Caki2 (cell line): ENCODE results near the gene UBR3. TPM values are rescaled to one million over a fixed set of nuclear protein-coding genes. Genes with fewer than 3 reads are reported as not detected.
"Not testable (repeated sequence)": the region's sequence is repeated elsewhere in the genome, so short reads cannot be mapped to it uniquely, and the experiment has no call there.

Experiments
- DNase-seq: peaks from one replicate; pipeline ENCODE4 v3.0.0-alpha.2; 2015; ENCODE audit warnings: low read depth
- in situ Hi-C: cut with HindIII; loops from 2 replicates; pipeline ENCODE4 v1.10.0; 2016; ENCODE audit warnings: low sequenced_read_pairs, low pct_unique_long_range_greater_than_20kb, mixed read lengths
- total RNA-seq: library from RNA; depleted of rRNA; stranded (reverse); fragments of >200 nt; shearing (Covaris generic); gene quantifications from 2 replicates; pipeline ENCODE4 v1.2.3, GENCODE V29; 2014; ENCODE audit warnings: low replicate concordance

UBR3 gene
- total RNA-seq, 1 experiment from 2014 or later = 22.9 TPM

DNA sequence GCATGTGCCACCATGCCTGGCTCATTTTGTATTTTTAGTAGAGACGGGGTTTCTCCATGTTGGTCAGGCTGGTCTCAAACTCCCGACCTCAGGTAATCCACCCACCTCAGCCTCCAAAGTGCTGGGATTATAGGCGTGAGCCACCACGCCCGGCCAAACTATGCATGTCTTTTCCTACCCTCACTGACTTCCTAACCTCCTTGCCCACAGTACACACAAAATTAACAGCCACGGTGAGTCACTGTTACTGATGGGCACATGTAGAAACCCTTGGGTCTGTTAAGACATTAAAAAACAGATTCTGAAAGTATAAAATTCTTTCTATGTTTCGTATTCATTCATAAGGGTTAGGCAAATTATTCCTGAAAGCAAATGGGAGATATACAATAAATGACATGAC lies 7.2 kb upstream of the UBR3 start:
- in situ Hi-C loops = not testable (repeated sequence)
- peak; percentile 37 for DNase-seq

DNA sequence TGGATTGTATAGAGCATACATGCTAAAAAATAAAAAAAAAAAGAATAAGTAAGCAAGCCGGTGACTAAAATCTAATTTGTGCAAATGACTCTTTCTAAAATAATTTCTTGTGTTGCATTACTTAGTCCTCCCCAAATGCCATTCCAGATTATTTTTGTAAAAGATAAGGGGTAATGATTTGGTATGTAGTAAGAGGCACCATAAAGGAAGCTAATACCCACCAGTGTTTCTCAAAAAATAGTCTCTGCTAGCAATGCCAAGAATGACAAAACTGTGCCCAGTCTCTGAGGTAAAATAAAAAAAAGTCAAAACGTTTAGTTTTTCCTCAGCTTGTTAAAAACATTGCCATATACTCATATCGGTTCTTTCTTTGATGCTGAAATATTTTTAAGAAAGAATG lies 5.2 kb upstream of the UBR3 start:
- in situ Hi-C loops = no loop called here
- no peak for DNase-seq

DNA sequence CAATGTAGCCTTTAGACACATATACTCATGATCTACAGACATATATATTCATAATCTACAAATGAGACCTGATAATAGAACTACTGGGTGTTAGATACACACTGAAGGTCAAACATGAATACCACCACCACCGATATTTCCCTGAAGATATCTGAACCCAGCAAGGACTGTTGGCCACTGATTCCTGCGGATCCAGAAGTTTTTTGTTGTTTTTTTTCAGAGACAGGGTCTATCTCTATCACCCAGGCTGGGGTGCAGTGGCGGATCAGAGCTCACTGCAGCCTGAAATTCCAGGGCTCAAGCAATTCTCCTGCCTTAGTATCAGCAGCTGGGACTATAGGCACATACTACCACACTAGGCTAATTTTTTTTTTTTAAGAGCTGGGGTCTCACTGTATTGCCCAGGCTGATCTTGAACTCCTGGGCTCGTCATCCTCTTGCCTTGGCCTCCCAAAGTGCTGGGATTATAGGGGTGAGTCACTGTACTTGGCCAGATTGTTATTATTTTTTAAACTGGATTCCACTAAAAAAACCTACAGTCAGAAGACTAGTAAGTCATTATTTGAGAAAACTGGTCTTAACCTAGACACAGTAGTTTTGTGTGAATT lies 4.4 kb upstream of the UBR3 start:
- no peak for DNase-seq
- in situ Hi-C loops = no loop called here

DNA sequence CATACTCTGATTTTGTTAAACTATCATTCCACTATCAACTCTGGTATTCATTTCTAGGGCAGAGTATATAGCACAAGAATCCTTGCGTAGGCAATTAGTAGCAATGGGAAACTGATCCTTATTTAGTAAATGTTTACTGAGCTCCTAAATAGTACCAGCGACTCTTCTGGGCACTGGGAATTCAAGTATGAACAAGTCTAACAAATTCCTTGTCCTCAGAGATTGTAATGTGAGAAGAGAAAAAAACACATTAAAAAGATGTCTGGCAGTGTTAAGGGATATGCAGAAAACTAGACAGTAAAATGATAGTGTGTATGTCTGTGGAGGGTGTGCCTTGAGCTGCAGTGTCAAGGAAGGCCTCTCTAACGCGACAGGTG lies 3.3 kb upstream of the UBR3 start:
- no peak for DNase-seq
- in situ Hi-C loops = no loop called here

DNA sequence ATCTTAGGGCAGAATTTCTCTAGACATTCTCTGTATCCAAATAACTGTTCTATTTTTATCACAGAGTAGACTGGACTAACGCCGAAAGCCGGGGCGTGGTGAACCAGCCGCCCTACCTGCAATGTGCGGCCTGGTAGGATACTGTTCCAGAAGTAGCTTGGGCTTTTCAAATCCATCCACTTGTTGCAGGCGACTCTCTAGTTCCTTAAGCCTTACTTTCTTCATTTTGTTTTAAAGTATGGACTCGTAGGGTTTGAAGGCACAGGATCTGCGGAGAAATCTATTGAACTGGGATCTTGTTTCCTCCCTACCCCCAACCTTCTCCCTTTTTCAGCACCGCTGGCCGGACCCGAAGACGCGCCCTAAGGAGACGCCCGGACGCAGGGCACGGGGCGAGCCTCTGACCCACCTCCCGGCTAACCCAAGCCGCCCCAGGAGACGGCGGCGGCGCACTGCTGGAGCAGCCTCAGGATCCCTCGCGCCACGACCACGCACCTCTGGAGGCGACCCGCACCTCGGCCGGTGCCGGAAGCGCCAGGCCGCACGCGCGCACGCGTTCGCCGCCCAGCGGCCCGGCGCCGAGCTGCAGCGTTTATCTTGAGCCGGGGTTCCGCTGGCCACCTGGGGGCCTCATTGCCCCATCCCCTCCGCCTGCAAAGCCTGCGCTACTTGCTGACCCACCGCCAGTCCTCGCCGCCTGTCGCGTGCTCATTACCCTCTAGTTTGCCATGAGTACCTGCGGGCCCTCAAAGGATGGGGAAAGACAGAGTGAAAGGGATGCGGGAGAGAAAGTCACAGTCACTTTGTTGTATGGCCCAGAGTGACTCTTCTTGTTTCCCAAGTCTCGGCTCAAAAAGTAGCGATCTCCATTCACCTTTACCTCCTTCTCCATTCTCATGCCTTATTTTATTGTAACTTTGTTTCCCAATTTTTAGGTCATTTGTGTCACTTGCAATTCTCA lies 2.6 kb upstream of the UBR3 start, which contains the start of gene METTL5:
TSS of gene METTL5 (minus strand) at position 533 of the 961 bp plus-strand sequence. CDS start at position 225, 308 bp downstream.
- peak; percentile 83 for DNase-seq
- in situ Hi-C loops = no loop called here

DNA sequence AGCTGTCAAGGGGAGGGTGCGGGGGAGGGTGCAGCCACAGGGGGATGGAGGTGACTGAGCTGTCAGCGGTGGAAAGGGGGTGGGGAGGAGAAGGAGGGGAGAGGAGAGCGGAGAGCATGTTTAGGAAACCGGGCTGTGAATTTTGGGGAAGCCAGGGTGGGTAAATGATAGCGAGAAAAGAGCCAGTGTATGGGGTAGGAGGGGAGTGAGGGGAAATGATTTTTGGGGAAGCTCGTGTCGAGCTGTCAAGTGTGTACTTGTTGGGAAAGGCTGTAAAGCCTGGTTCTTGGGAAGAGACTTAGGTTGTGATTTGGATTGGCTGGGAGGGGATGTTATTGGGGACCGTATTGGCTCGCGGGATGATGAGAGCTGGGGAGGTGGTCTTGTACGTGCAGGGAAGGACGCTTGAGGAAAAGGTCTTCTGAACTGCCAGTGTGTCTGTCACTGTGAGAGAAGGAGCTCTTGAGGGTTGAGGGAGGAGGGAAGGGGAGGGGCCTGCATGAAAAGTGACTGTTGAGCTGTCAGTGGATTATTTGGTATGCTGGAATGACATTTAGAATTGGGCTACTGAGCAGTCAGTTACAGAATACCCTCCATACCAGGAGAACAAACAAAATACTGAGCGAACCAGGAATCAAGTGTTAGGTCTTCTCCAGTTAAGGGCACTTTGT lies 1.0 kb downstream of the UBR3 start:
- in situ Hi-C loops = no loop called here
- DNase-seq = peak; percentile 46

DNA sequence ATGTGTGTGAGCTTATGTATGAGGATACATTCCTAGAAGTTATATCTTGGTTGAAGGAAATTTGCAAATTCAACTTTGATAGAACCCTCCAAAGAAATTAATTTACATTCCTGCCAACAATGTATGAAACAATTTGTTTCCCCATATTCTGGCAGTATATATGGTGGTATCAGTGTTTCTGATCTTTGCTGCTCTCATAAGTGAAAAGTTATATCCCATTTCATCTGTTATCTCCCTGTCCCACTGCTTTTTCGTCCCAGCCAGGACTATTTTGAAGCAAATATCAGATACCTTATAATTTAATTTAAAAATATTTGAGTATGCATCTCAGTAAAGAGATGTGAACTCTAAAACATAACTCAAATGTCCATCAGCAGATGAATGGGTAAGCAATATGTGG lies 7.1 kb downstream of the UBR3 start:
- DNase-seq = no peak
- in situ Hi-C loops = no loop called here

DNA sequence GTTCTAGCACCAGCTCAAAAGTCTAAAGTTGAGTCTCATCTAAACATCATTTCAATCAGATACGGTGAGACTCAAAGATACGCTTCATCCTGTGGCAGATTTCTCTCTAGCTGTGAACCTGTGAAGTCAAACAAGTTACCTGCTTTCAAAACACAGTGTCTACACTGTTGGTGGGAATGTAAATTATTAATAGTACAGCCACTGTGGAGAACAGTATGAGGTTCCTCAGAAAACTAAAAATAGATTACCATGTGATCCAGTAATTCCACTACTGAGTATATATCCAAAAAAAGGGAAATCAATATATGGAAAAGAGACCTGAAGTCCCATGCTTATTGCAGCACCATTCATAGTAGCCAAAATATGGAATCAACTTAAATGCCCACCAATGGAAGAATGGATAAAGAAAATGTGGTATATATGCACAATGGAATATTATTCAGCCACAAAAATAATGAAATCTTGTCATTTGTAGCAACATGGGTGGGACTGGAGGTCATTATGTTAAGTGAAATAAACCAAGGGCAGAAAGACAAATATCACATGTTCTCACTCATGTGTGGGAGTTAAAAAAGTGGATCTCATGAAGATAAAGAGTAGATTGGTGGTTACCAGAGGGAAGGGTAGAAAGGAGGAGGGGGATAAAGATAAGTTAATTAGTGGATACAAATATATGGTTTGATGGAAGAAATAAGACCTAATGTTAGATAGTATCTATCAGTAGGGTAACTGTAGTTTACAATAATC lies 11.7 kb downstream of the UBR3 start:
- no peak for DNase-seq
- in situ Hi-C loops = no loop called here

DNA sequence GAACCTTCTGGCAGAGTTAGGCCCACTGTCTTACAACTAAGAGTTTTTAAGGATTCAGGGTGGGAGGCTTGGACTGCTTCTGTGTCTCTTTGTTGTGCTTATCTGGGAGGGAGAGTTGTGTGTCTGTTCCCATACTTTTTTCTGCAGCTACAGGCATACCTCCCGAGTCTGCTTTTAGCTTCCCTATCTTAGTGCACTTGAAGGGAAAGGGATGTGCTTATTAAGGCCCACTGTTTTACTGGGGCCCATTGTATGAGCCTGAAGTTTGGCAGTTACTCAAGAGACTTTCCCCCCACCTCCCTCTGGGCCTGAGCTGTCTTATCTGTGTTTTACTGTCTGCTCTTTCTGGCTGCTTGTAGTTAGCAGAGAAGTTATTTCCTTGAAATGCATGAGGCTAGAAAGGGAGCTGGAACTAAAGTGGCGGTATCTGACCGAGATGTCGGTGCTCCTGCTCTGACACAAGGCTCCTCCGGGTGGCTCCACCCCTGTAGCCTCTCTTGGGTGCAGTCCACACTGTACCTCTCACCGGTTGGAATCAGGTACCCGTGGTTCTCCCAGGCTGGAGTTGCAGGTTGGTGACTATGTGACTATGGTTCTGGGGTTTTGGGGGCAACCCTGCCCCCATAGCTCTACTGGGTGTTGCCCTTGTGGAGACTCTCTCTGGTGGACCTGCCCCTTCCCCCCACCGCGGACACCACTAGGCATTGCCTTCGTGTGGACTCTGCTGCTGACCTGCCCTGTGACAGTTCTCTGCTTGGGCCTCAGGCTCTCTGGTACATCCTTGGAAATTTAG lies 12.9 kb downstream of the UBR3 start:
- in situ Hi-C loops = no loop called here
- no peak for DNase-seq

DNA sequence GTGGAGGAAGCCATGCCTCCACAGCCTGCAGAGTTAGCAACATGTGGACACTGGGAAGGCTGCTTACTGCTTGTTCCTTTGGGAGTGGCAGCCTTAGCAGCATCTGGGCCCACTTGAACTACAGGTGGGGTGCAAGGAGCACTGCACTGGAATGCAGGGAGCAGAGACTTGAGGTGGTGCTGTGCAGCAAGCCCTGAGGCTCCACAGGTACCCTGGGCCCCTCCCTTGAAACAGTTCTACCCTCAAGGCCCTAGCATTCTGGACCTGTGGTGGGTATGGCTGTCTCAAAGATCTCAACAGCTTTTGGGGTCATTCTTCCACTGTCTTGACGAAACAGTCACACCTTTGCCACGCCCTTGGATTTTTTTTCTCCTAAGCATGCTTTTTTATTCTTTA lies 13.5 kb downstream of the UBR3 start:
- in situ Hi-C loops = no loop called here
- no peak for DNase-seq

DNA sequence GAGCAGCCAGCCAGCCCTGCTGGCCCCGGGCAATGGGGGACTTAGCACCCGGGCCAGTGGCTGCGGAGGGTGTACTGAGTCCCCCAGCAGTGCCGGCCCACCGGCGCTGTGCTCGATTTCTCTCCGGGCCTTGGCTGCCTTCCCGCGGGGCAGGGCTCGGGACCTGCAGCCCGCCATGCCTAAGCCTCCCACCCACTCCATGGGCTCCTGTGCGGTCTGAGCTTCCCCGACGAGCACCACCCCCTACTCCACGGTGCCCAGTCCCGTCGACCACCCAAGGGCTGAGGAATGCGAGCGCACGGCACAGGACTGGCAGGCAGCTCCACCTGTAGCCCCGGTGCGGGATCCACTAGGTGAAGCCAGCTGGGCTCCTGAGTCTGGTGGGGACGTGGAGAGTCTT lies 14.4 kb downstream of the UBR3 start:
- in situ Hi-C loops, DNase-seq: not testable (repeated sequence)

DNA sequence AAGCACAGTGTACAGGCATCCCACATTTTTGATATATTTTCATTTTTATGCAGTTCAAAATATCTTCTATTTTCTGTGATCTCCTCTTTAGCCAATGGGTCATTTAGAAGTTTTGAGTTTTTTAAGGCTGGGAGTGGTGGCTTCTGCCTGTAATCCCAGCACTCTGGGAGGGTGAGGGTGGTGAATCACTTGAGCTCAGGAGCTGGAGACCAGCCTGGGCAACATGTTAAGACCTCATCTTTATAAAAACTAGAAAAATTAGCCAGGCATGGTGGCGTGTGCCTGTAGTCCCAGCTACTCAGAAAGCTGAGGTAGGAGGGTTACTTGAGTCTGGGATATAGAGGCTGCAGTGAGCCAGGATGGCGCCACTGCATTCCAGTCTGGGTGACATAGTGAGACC lies 17.8 kb downstream of the UBR3 start:
- in situ Hi-C loops = no loop called here
- no peak for DNase-seq

DNA sequence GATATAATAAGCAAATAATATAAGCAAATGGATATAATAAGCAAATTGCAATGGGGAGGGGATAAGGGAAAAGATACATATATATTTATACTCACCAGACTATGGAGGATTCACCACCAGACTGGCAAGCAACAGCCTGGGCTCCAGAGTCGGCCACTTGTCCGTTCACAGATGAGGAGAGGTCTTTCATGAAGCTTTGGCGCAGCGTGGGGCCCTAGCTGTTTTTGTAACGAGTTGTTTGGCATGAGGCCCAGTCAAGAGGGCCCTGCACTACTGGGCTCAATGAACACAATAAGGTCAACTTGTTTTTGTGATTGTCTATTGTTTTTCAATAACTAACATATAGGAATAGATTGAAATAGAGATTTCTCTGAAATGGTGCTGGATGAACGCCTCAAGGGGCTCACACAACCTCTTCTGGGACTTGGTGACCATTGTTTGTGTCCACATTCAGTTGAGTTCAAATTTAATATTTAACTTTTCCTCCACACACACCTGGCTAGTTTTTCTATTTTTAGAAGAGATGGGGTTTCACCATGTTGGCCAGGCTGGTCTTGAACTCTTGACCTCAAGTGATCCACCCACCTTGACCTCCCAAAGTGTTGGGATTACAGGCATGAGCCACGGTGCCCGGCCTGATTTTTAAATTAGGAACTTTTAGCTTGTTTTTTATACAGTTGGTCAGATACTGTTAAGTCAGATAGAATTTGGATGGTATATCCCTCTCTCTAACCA lies 21.9 kb downstream of the UBR3 start:
- DNase-seq, in situ Hi-C loops: not testable (repeated sequence)

DNA sequence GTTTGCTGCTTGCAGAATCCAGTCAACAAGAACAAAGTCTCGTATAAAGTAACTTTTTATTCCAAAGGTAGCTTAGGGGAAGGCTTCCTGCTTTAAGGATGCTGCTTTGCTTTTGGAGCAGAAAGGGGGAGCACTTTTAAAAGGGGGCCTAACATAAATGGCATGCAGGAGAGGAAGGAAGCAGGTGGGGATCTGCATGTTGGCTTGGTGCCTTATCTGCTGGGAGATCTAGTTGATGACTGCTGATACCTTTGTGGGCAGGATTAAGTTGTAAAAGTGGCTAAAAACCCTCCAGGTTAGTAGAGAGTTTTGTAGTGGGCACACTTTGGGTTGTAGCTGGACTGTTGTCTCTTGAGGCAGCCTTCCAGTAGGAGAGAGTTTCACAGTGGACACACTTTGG lies 22.5 kb downstream of the UBR3 start:
- DNase-seq = no peak
- in situ Hi-C loops = no loop called here

DNA sequence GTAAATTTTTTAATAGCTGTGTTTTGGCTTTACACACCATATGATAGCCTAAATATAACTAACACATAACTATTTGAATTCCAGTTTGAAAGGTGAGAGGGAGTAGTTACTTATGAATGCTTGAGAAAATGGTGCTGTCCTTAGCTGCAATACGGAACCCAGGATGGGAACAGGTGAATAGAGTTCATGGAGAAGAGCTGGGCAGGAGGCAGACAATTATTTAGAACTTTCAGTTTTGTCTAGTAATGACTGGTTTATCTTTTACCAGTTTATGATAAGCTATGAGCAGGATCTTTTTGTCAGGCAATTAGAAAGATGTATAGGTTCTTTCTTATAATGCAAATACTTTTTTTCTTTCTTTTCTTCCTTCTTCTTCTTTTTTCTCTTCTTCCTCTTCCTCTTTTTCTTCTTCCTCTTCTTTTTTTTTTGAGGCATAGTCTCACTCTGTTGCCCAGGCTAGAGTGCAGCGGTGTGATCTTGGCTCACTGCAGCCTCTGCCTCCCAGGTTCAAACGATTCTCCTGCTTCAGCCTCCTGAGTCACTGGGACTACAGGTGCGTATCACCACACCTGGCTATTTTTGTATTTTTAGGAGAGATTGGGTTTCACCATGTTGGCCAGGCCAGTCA lies 25.9 kb downstream of the UBR3 start:
- DNase-seq = no peak
- in situ Hi-C loops = no loop called here

DNA sequence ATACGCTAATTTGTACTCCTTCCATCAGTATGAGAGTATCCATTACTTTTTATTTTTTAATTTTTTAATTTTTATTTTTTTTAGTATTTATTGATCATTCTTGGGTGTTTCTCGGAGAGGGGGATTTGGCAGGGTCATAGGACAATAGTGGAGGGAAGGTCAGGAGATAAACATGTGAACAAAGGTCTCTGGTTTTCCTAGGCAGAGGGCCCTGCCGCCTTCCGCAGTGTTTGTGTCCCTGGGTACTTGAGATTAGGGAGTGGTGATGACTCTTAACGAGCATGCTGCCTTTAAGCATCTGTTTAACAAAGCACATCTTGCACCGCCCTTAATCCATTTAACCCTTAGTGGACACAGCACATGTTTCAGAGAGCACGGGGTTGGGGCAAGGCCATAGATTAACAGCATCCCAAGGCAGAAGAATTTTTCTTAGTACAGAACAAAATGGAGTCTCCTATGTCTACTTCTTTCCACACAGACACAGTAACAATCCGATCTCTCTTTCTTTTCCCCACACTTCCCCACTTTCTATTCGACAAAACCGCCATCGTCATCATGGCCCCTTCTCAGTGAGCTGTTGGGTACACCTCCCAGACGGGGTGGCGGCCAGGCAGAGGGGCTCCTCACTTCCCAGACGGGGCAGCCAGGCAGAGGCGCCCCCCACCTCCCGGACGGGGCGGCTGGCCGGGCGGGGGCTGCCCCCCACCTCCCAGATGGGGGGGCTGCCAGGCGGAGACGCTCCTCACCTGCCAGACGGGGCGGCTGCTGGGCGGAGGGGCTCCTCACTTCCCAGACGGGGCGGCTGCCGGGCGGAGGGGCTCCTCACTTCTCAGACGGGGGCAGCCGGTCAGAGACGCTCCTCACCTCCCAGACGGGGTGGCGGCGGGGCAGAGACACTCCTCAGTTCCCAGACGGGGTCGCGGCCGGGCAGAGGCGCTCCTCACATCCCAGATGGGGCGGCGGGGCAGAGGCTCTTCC lies 28.3 kb downstream of the UBR3 start:
- DNase-seq, in situ Hi-C loops: not testable (repeated sequence)
